Measurements from ENCODE around the gene ARHGEF1.

The ARHGEF1 gene

GRCh38 chr19:41882568-41883462 lies at the start of gene ARHGEF1:
Gene ARHGEF1 (plus strand): TSS chr19:41883184. CDS start chr19:41888083, 4,899 bp downstream.
- DNase-seq (ENCODE audit: low spot score), result peak; percentile 48

- DNase-seq (ENCODE audit: low spot score), result no peak
Observed at GRCh38 chr19:41837981-41838708, 44.8 kb upstream of the ARHGEF1 start.

- no peak for DNase-seq (ENCODE audit: low spot score)
Observed at GRCh38 chr19:41839211-41839610, 43.8 kb upstream of the ARHGEF1 start.

- DNase-seq (ENCODE audit: low spot score), result no peak
Observed at GRCh38 chr19:41843371-41843770, 39.6 kb upstream of the ARHGEF1 start.

GRCh38 chr19:41844601-41845000 lies 38.4 kb upstream of the ARHGEF1 start, which contains the start of gene LYPD4:
Gene LYPD4 (minus strand): TSS chr19:41844683. CDS start chr19:41839285, 5,398 bp downstream.
- DNase-seq (ENCODE audit: low spot score), result no peak

- no peak for DNase-seq (ENCODE audit: low spot score)
Observed at GRCh38 chr19:41845001-41845050, 38.2 kb upstream of the ARHGEF1 start, which contains the start of gene DMRTC2. Gene DMRTC2 (plus strand): TSS chr19:41845042. CDS start chr19:41847429, 2,387 bp downstream.

- no peak for DNase-seq (ENCODE audit: low spot score)
Observed at GRCh38 chr19:41845051-41845590, 37.9 kb upstream of the ARHGEF1 start.

- no peak for DNase-seq (ENCODE audit: low spot score)
Observed at GRCh38 chr19:41847351-41848105, 35.5 kb upstream of the ARHGEF1 start.

- DNase-seq (ENCODE audit: low spot score), result no peak
Observed at GRCh38 chr19:41848666-41849065, 34.3 kb upstream of the ARHGEF1 start.

GRCh38 chr19:41849067-41849466 lies 33.9 kb upstream of the ARHGEF1 start:
- no peak for DNase-seq (ENCODE audit: low spot score)

GRCh38 chr19:41850381-41850780 lies 32.6 kb upstream of the ARHGEF1 start:
- no peak for DNase-seq (ENCODE audit: low spot score)

GRCh38 chr19:41851456-41851855 lies 31.5 kb upstream of the ARHGEF1 start:
- no peak for DNase-seq (ENCODE audit: low spot score)

- no peak for DNase-seq (ENCODE audit: low spot score)
Observed at GRCh38 chr19:41853344-41853743, 29.6 kb upstream of the ARHGEF1 start.

- no peak for DNase-seq (ENCODE audit: low spot score)
Observed at GRCh38 chr19:41853768-41854167, 29.2 kb upstream of the ARHGEF1 start.

- no peak for DNase-seq (ENCODE audit: low spot score)
Observed at GRCh38 chr19:41859213-41859617, 23.8 kb upstream of the ARHGEF1 start.

GRCh38 chr19:41859618-41860418 lies 23.2 kb upstream of the ARHGEF1 start, which contains the start of gene RPS19:
Gene RPS19 (plus strand): TSS chr19:41860255. CDS start chr19:41860775, 520 bp downstream.
- DNase-seq (ENCODE audit: low spot score), result peak; percentile 98

- peak; percentile 16 for DNase-seq (ENCODE audit: low spot score)
Observed at GRCh38 chr19:41860419-41861115, 22.4 kb upstream of the ARHGEF1 start.

- no peak for DNase-seq (ENCODE audit: low spot score)
Observed at GRCh38 chr19:41861116-41861768, 21.7 kb upstream of the ARHGEF1 start.

GRCh38 chr19:41861846-41862245 lies 21.1 kb upstream of the ARHGEF1 start:
- no peak for DNase-seq (ENCODE audit: low spot score)

- DNase-seq (ENCODE audit: low spot score), result no peak
Observed at GRCh38 chr19:41862445-41862986, 20.5 kb upstream of the ARHGEF1 start.

Data from CD4-positive, alpha-beta T cell treated with Interleukin-15 for 4 hours (primary cell).